Activated CD4-positive, alpha-beta T cell treated with anti-CD3 and anti-CD28 coated beads, Interleukin-2, amount 10 ng/mL, durations not matched to agents 24 days and 14 days (primary cell): ENCODE data around the gene MATR3. TPM values are rescaled to one million over a fixed set of nuclear protein-coding genes. Genes with fewer than 3 reads are reported as not detected.

ENCODE experiments used
- total RNA-seq: library from RNA; stranded (reverse); gene quantifications from 2 replicates; pipeline ENCODE4 v1.2.3, GENCODE V29; 2022

Gene MATR3
- total RNA-seq, 1 donor from 2014 or later = 258 TPM

Other genes with a start within 250 kb of the MATR3 start
- 31.1 and 40.5 TPM in 2 replicates for gene SIL1, start 95.4 kb upstream of the MATR3 start, total RNA-seq
- 83.3 and 93.8 TPM in 2 replicates for gene PAIP2, start 48.1 kb downstream of the MATR3 start, total RNA-seq
- gene SLC23A1, start 89.6 kb downstream of the MATR3 start, total RNA-seq = 1.8 and 2.1 TPM in 2 replicates
- 28.3 and 29.1 TPM in 2 replicates for gene MZB1, start 96.2 kb downstream of the MATR3 start, total RNA-seq
- gene PROB1, start 101.4 kb downstream of the MATR3 start, total RNA-seq = 8.4 and 9.2 TPM in 2 replicates
- gene SPATA24, start 110.3 kb downstream of the MATR3 start, total RNA-seq = 4.2 TPM in 2 replicates
- 34.2 and 38.6 TPM in 2 replicates for gene DNAJC18, start 145.8 kb downstream of the MATR3 start, total RNA-seq
- gene ECSCR, start 169.0 kb downstream of the MATR3 start, total RNA-seq = 1.6 and 1.7 TPM in 2 replicates
- 0.37 and 0.38 TPM in 2 replicates for gene SMIM33, start 177.3 kb downstream of the MATR3 start, total RNA-seq
- gene STING1, start 189.0 kb downstream of the MATR3 start, total RNA-seq = 198 and 201 TPM in 2 replicates